ENCODE results near the gene NBL1.

Gene NBL1

GRCh38 chr1:19616489-19616888 lies 27.6 kb upstream of the NBL1 start:
- Histone ChIP-seq H3K9ac (ENCODE audit: insufficient read length, low read depth) (no peak overlapping the region), H3K27me3 (ENCODE audit: insufficient read depth, insufficient read length) (no peaks in the 10 kb centered on the region), H3K4me1 (ENCODE audit: insufficient read depth, insufficient read length) (no peaks in the 10 kb centered on the region), H3K9me3 (ENCODE audit: insufficient read depth, low read length) (no peaks in the 10 kb centered on the region), H3K4me3 (ENCODE audit: insufficient read length, low read depth) (no peak overlapping the region), H3K36me3 (ENCODE audit: insufficient read depth, insufficient read length, low read length) (peaks cover 22% of the 10 kb centered on the region)
- TF ChIP-seq SUZ12 (IDR thresholded peaks at IDR 0.05; ENCODE audit: extremely low read depth, insufficient read depth, insufficient read length) (no peak), YY1 (IDR thresholded peaks at IDR 0.05; ENCODE audit: insufficient read depth, insufficient read length) (no peak), ZNF274 (IDR thresholded peaks at IDR 0.05; ENCODE audit: low read depth, low read length) (no peak)
- no peak for DNase-seq (ENCODE audit: low read depth, low spot score)

GRCh38 chr1:19617376-19617775 lies 26.7 kb upstream of the NBL1 start:
- H3K4me3 ChIP-seq (ENCODE audit: insufficient read length, low read depth), result no peak overlapping the region
- H3K27me3 ChIP-seq (ENCODE audit: insufficient read depth, insufficient read length), result no peaks in the 10 kb centered on the region
- no peak for DNase-seq (ENCODE audit: low read depth, low spot score)
- no peaks in the 10 kb centered on the region for H3K4me1 ChIP-seq (ENCODE audit: insufficient read depth, insufficient read length)
- no peaks in the 10 kb centered on the region for H3K9me3 ChIP-seq (ENCODE audit: insufficient read depth, low read length)
- no peak overlapping the region for H3K9ac ChIP-seq (ENCODE audit: insufficient read length, low read depth)
- TF ChIP-seq ZNF274 (IDR thresholded peaks at IDR 0.05; ENCODE audit: low read depth, low read length) (no peak), SUZ12 (IDR thresholded peaks at IDR 0.05; ENCODE audit: extremely low read depth, insufficient read depth, insufficient read length) (no peak), YY1 (IDR thresholded peaks at IDR 0.05; ENCODE audit: insufficient read depth, insufficient read length) (no peak)
- peaks cover 24% of the 10 kb centered on the region for H3K36me3 ChIP-seq (ENCODE audit: insufficient read depth, insufficient read length, low read length)

- Histone ChIP-seq H3K36me3 (ENCODE audit: insufficient read depth, insufficient read length, low read length) (peaks cover 22% of the 10 kb centered on the region), H3K4me3 (ENCODE audit: insufficient read length, low read depth) (no peak overlapping the region), H3K4me1 (ENCODE audit: insufficient read depth, insufficient read length) (no peaks in the 10 kb centered on the region), H3K9me3 (ENCODE audit: insufficient read depth, low read length) (no peaks in the 10 kb centered on the region), H3K27me3 (ENCODE audit: insufficient read depth, insufficient read length) (no peaks in the 10 kb centered on the region), H3K9ac (ENCODE audit: insufficient read length, low read depth) (no peak overlapping the region)
- no peak for DNase-seq (ENCODE audit: low read depth, low spot score)
- TF ChIP-seq SUZ12 (IDR thresholded peaks at IDR 0.05; ENCODE audit: extremely low read depth, insufficient read depth, insufficient read length) (no peak), ZNF274 (IDR thresholded peaks at IDR 0.05; ENCODE audit: low read depth, low read length) (no peak), YY1 (IDR thresholded peaks at IDR 0.05; ENCODE audit: insufficient read depth, insufficient read length) (no peak)
Measured at GRCh38 chr1:19618428-19618827, 25.7 kb upstream of the NBL1 start.

GRCh38 chr1:19619697-19620384 lies 24.3 kb upstream of the NBL1 start:
- H3K36me3 ChIP-seq (ENCODE audit: insufficient read depth, insufficient read length, low read length), result peaks cover 26% of the 10 kb centered on the region
- no peaks in the 10 kb centered on the region for H3K4me1 ChIP-seq (ENCODE audit: insufficient read depth, insufficient read length)
- H3K9me3 ChIP-seq (ENCODE audit: insufficient read depth, low read length), result no peaks in the 10 kb centered on the region
- no peaks in the 10 kb centered on the region for H3K27me3 ChIP-seq (ENCODE audit: insufficient read depth, insufficient read length)
- no peak for TF ChIP-seq YY1 (IDR thresholded peaks at IDR 0.05; ENCODE audit: insufficient read depth, insufficient read length)
- TF ChIP-seq SUZ12 (IDR thresholded peaks at IDR 0.05; ENCODE audit: extremely low read depth, insufficient read depth, insufficient read length), result no peak
- DNase-seq (ENCODE audit: low read depth, low spot score), result no peak
- no peak overlapping the region for H3K9ac ChIP-seq (ENCODE audit: insufficient read length, low read depth)
- H3K4me3 ChIP-seq (ENCODE audit: insufficient read length, low read depth), result no peak overlapping the region

- no peak for DNase-seq (ENCODE audit: low read depth, low spot score)
- Histone ChIP-seq H3K9me3 (ENCODE audit: insufficient read depth, low read length) (no peaks in the 10 kb centered on the region), H3K4me3 (ENCODE audit: insufficient read length, low read depth) (no peak overlapping the region), H3K9ac (ENCODE audit: insufficient read length, low read depth) (no peak overlapping the region), H3K27me3 (ENCODE audit: insufficient read depth, insufficient read length) (no peaks in the 10 kb centered on the region), H3K36me3 (ENCODE audit: insufficient read depth, insufficient read length, low read length) (peaks cover 33% of the 10 kb centered on the region), H3K4me1 (ENCODE audit: insufficient read depth, insufficient read length) (no peaks in the 10 kb centered on the region)
- TF ChIP-seq YY1 (IDR thresholded peaks at IDR 0.05; ENCODE audit: insufficient read depth, insufficient read length) (no peak), SUZ12 (IDR thresholded peaks at IDR 0.05; ENCODE audit: extremely low read depth, insufficient read depth, insufficient read length) (no peak), ZNF274 (IDR thresholded peaks at IDR 0.05; ENCODE audit: low read depth, low read length) (no peak)
Measured at GRCh38 chr1:19620786-19621185, 23.3 kb upstream of the NBL1 start.

- no peak for DNase-seq (ENCODE audit: low read depth, low spot score)
- H3K27me3 ChIP-seq (ENCODE audit: insufficient read depth, insufficient read length), result no peaks in the 10 kb centered on the region
- no peaks in the 10 kb centered on the region for H3K9me3 ChIP-seq (ENCODE audit: insufficient read depth, low read length)
- H3K4me1 ChIP-seq (ENCODE audit: insufficient read depth, insufficient read length), result no peaks in the 10 kb centered on the region
- H3K9ac ChIP-seq (ENCODE audit: insufficient read length, low read depth), result no peak overlapping the region
- no peak overlapping the region for H3K4me3 ChIP-seq (ENCODE audit: insufficient read length, low read depth)
- TF ChIP-seq YY1 (IDR thresholded peaks at IDR 0.05; ENCODE audit: insufficient read depth, insufficient read length), result no peak
- TF ChIP-seq SUZ12 (IDR thresholded peaks at IDR 0.05; ENCODE audit: extremely low read depth, insufficient read depth, insufficient read length), result no peak
- TF ChIP-seq ZNF274 (IDR thresholded peaks at IDR 0.05; ENCODE audit: low read depth, low read length), result no peak
- peaks cover 40% of the 10 kb centered on the region for H3K36me3 ChIP-seq (ENCODE audit: insufficient read depth, insufficient read length, low read length)
Measured at GRCh38 chr1:19621274-19621950, 22.7 kb upstream of the NBL1 start.

GRCh38 chr1:19622204-19622603 lies 21.9 kb upstream of the NBL1 start:
- Histone ChIP-seq H3K4me1 (ENCODE audit: insufficient read depth, insufficient read length) (no peaks in the 10 kb centered on the region), H3K27me3 (ENCODE audit: insufficient read depth, insufficient read length) (no peaks in the 10 kb centered on the region), H3K4me3 (ENCODE audit: insufficient read length, low read depth) (no peak overlapping the region), H3K9ac (ENCODE audit: insufficient read length, low read depth) (no peak overlapping the region), H3K9me3 (ENCODE audit: insufficient read depth, low read length) (no peaks in the 10 kb centered on the region), H3K36me3 (ENCODE audit: insufficient read depth, insufficient read length, low read length) (peaks cover 43% of the 10 kb centered on the region)
- TF ChIP-seq ZNF274 (IDR thresholded peaks at IDR 0.05; ENCODE audit: low read depth, low read length), result no peak
- TF ChIP-seq SUZ12 (IDR thresholded peaks at IDR 0.05; ENCODE audit: extremely low read depth, insufficient read depth, insufficient read length), result no peak
- no peak for TF ChIP-seq YY1 (IDR thresholded peaks at IDR 0.05; ENCODE audit: insufficient read depth, insufficient read length)
- DNase-seq (ENCODE audit: low read depth, low spot score), result no peak

All from NT2/D1 (cell line).